Daoy (cell line): ENCODE data around the gene OR1L4. TPM values are rescaled to one million over a fixed set of nuclear protein-coding genes. Genes with fewer than 3 reads are reported as not detected.

Experiments
- DNase-seq: peaks from one replicate; pipeline ENCODE4 v3.0.0-alpha.2; 2015; ENCODE audit warnings: low read depth
- total RNA-seq: library from RNA; depleted of rRNA; stranded (reverse); fragments of >200 nt; shearing (Covaris generic); gene quantifications from 2 replicates; pipeline ENCODE4 v1.2.3, GENCODE V29; 2014; rRNA removed

OR1L4 gene, protein sequence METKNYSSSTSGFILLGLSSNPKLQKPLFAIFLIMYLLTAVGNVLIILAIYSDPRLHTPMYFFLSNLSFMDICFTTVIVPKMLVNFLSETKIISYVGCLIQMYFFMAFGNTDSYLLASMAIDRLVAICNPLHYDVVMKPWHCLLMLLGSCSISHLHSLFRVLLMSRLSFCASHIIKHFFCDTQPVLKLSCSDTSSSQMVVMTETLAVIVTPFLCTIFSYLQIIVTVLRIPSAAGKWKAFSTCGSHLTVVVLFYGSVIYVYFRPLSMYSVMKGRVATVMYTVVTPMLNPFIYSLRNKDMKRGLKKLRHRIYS
- not detected in 2 replicates for total RNA-seq

DNA sequence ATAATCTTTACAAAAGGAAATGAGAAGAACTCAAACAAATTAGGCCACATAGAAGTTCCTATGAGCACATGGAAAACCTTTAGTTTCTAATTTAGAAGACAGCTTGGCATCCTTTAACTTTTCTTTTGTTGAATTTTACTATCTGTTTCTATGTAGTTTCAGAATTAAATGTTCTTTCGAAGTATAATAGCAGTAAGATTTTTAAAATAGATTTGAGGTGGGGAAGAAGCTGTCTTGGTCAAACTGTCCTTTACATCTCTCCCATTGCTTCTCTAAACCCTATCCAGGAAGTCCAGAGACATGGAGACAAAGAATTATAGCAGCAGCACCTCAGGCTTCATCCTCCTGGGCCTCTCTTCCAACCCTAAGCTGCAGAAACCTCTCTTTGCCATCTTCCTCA, at the start of gene OR1L4:
OR1L4 (plus strand) TSS at position 301 of the 400 bp plus-strand sequence; CDS start at position 301, 0 bp downstream.
- no peak for DNase-seq

DNA sequence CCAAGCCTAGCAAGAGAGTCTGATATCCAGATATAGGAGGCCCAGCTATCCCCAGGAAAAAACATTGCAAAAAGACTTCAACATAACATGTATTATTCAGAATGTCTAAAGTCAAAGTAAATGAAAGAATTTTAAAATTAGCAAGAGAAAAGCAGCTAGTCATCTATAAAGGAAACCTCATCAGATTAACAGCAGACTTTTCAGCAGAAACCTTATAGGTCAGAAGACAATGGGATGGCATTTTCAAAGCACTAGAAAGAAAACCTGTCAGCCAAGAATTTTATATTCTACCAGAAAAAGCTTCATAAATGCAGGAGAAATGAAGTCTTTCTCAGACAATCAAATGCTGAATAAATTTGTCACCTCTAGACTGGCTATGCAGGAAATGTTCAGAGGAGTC, 38.9 kb upstream of the OR1L4 start:
- DNase-seq: no peak

- DNase-seq: no peak
These were observed 28.1 kb upstream of the OR1L4 start for GRCh38 chr9:122695696-122696095.

GRCh38 chr9:122718038-122718437, 5.8 kb upstream of the OR1L4 start:
- no peak for DNase-seq

DNA sequence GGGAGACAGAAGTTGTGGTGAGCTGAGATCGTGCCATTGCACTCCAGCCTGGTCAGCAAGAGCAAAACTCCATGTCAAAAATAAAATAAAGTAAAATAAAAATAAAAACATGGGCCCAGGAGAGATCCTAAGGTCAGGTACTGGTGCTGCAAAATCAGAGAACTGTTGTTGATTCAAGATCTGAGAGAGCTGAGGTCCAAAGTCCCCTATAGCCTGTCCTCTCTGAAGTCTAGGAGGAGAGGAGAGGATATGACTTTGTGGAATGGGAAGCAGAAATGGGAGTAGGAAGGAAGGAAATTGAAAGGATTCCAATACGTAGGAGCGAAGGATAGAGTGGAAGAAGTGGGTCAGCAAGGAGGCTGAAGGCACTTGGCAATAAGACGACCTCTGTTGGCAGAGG, 4.6 kb upstream of the OR1L4 start:
- no peak for DNase-seq

- DNase-seq: no peak
These were observed 18.2 kb downstream of the OR1L4 start, which contains the start of gene OR1L6 for GRCh38 chr9:122742003-122742402. OR1L6 (plus strand) TSS chr9:122742303; CDS start chr9:122749848, 7,545 bp downstream.

- DNase-seq: no peak
These were observed 31.0 kb downstream of the OR1L4 start for GRCh38 chr9:122754825-122755224.

GRCh38 chr9:122767817-122768216, 44.0 kb downstream of the OR1L4 start:
- no peak for DNase-seq

Other genes starting within 250 kb of the OR1L4 start
- not detected in 2 replicates for gene OR1J1, start 246.1 kb upstream of the OR1L4 start, total RNA-seq
- gene OR1J2, start 213.2 kb upstream of the OR1L4 start, total RNA-seq: not detected in 2 replicates
- gene OR1J4, start 204.8 kb upstream of the OR1L4 start, total RNA-seq: not detected in 2 replicates
- not detected in 2 replicates for gene OR1N1, start 196.7 kb upstream of the OR1L4 start, total RNA-seq
- gene OR1N2, start 170.9 kb upstream of the OR1L4 start, total RNA-seq: not detected in 2 replicates
- not detected in 2 replicates for gene OR1L8, start 140.6 kb upstream of the OR1L4 start, total RNA-seq
- not detected in 2 replicates for gene OR1Q1, start 109.3 kb upstream of the OR1L4 start, total RNA-seq
- gene OR1B1, start 66.4 kb upstream of the OR1L4 start, total RNA-seq: not detected in 2 replicates
- not detected in 2 replicates for gene OR1L1, start 62.3 kb upstream of the OR1L4 start, total RNA-seq
- gene OR1L3, start 48.9 kb upstream of the OR1L4 start, total RNA-seq: not detected in 2 replicates
- not detected in 2 replicates for gene OR1L6, start 18.3 kb downstream of the OR1L4 start, total RNA-seq
- not detected in 2 replicates for gene OR5C1, start 64.9 kb downstream of the OR1L4 start, total RNA-seq
- not detected in 2 replicates for gene OR1K1, start 76.1 kb downstream of the OR1L4 start, total RNA-seq
- 39.7 and 41.4 TPM in 2 replicates for gene PDCL, start 104.6 kb downstream of the OR1L4 start, total RNA-seq
- gene RC3H2, start 181.4 kb downstream of the OR1L4 start, total RNA-seq: 35.9 and 36.3 TPM in 2 replicates
- 14.0 and 14.5 TPM in 2 replicates for gene ZBTB6, start 189.3 kb downstream of the OR1L4 start, total RNA-seq
- 3.0 and 6.4 TPM in 2 replicates for gene ZBTB26, start 207.5 kb downstream of the OR1L4 start, total RNA-seq
- gene RABGAP1, start 217.0 kb downstream of the OR1L4 start, total RNA-seq: 13.7 and 19.1 TPM in 2 replicates